GM12873 (cell line): ENCODE results near the gene TRMU.

Source experiments
- CTCF ChIP-seq: IDR thresholded peaks from 2 replicates; pipeline ENCODE4 v1.5.1; 2012; ENCODE audit warnings: low read depth, mild to moderate bottlenecking, moderate library complexity, low read length, control low read depth; ENCODE audit not compliant: insufficient read depth; ENCODE audit errors: missing control alignments

Gene TRMU

GRCh38 chr22:46354993-46355305, 19.4 kb downstream of the TRMU start:
- no peak for TF ChIP-seq CTCF

GRCh38 chr22:46355369-46355995, 20.0 kb downstream of the TRMU start:
- TF ChIP-seq CTCF, result peak; percentile 78

- no peak for TF ChIP-seq CTCF
These were observed 20.5 kb downstream of the TRMU start for GRCh38 chr22:46355996-46356471.

- TF ChIP-seq CTCF, result no peak
These were observed 21.3 kb downstream of the TRMU start for GRCh38 chr22:46356496-46357480.

- TF ChIP-seq CTCF, result no peak
These were observed 22.4 kb downstream of the TRMU start for GRCh38 chr22:46357711-46358520.

- TF ChIP-seq CTCF, result no peak
These were observed 23.3 kb downstream of the TRMU start for GRCh38 chr22:46358766-46359165.

- TF ChIP-seq CTCF, result no peak
These were observed 23.8 kb downstream of the TRMU start for GRCh38 chr22:46359362-46359761.
